Stimulated activated naive CD4-positive, alpha-beta T cell treated with Interleukin-2 at 50 U/mL for 16 hours (primary cell): ENCODE measurements around the gene USB1.

Experiments used
- DNase-seq: peaks from one replicate; lab custom pipeline; 2025; lab: John Stamatoyannopoulos, UW

Gene USB1

GRCh38 chr16:58000706-58001676, at the start of gene USB1:
TSS of gene USB1 (plus strand) at chr16:58001407. CDS start at chr16:58001484, 77 bp downstream.
- peak; percentile 76 for DNase-seq

GRCh38 chr16:57952909-57953308, 48.3 kb upstream of the USB1 start:
- no peak for DNase-seq

- no peak for DNase-seq
These were observed 47.4 kb upstream of the USB1 start for GRCh38 chr16:57953857-57954256.

- DNase-seq, result no peak
These were observed 45.5 kb upstream of the USB1 start for GRCh38 chr16:57955572-57956188.

- DNase-seq, result no peak
These were observed 44.9 kb upstream of the USB1 start for GRCh38 chr16:57956270-57956808.

GRCh38 chr16:57956924-57957672, 44.1 kb upstream of the USB1 start:
- DNase-seq, result no peak

GRCh38 chr16:57957673-57958392, 43.4 kb upstream of the USB1 start:
- no peak for DNase-seq

- no peak for DNase-seq
These were observed 42.7 kb upstream of the USB1 start for GRCh38 chr16:57958544-57958943.

GRCh38 chr16:57959121-57959520, 42.1 kb upstream of the USB1 start:
- DNase-seq, result no peak

- DNase-seq, result no peak
These were observed 41.4 kb upstream of the USB1 start for GRCh38 chr16:57959804-57960203.

GRCh38 chr16:57960310-57960709, 40.9 kb upstream of the USB1 start:
- DNase-seq, result no peak

- DNase-seq, result no peak
These were observed 40.3 kb upstream of the USB1 start for GRCh38 chr16:57960826-57961472.

GRCh38 chr16:57961538-57961937, 39.7 kb upstream of the USB1 start:
- no peak for DNase-seq

- no peak for DNase-seq
These were observed 39.2 kb upstream of the USB1 start for GRCh38 chr16:57962046-57962445.

GRCh38 chr16:57962756-57963155, 38.5 kb upstream of the USB1 start:
- DNase-seq, result no peak

GRCh38 chr16:57964157-57964700, 37.0 kb upstream of the USB1 start:
- DNase-seq, result no peak

GRCh38 chr16:57966204-57966771, 34.9 kb upstream of the USB1 start:
- no peak for DNase-seq

- no peak for DNase-seq
These were observed 34.2 kb upstream of the USB1 start for GRCh38 chr16:57966986-57967385.

- no peak for DNase-seq
These were observed 33.3 kb upstream of the USB1 start for GRCh38 chr16:57967916-57968315.

- DNase-seq, result no peak
These were observed 31.6 kb upstream of the USB1 start for GRCh38 chr16:57969451-57970123.
